ENCODE data around the gene EFTUD2. TPM values are rescaled to one million over a fixed set of nuclear protein-coding genes. Genes with fewer than 3 reads are reported as not detected.

EFTUD2 gene
- total and polyA plus RNA-seq, 2 of the 13 experiments (the other 11 are each of a cell fraction or from before 2014, with no cell fraction given): 111 to 137 TPM

DNA sequence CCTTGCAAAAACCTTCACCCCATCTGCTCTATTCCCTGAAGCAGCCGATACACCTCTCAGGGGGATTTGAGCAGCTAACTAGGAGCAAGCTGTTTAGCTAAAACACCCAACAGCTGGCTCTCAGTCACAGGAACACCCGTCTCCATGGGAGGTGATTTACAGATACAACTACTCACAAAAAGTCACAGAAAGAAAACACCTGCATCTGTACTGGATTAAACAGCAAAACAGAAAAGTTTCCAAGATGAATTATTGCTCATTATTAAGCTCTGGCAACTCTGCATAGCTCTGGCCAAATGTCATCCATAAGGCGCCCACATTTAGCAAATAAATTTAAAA is 91.5 kb downstream of the EFTUD2 start:
- CTCF ChIA-PET (ENCODE audit: low intra/inter-chr PET ratio, low total read pairs): no interaction called here
- FAIRE-seq (no peak), DNase-seq (ENCODE audit: low spot score) (no peak), ATAC-seq (no peak)
- no TSS peak for BruUV-seq (replicated peaks)
- no peaks in the 10 kb centered on the region for H4K20me1 ChIP-seq (ENCODE audit: insufficient read depth, low read length)
- TF ChIP-seq CREB1 (IDR thresholded peaks at IDR 0.05) (no peak), CREB1 (CRISPR knock-in tag; IDR thresholded peaks at IDR 0.05) (no peak), MAFG (CRISPR knock-in tag; IDR thresholded peaks at IDR 0.05) (no peak), RXRA (CRISPR knock-in tag; IDR thresholded peaks at IDR 0.05) (no peak), ARNT (IDR thresholded peaks at IDR 0.05) (no peak), TCF7L2 (IDR thresholded peaks at IDR 0.05; ENCODE audit: low read depth, low read length) (no peak), KLF16 (CRISPR knock-in tag; IDR thresholded peaks at IDR 0.05) (no peak), PRDM10 (CRISPR knock-in tag; IDR thresholded peaks at IDR 0.05; ENCODE audit: low read depth) (no peak), ZBTB7B (CRISPR knock-in tag; IDR thresholded peaks at IDR 0.05) (no peak)
- H3K9ac ChIP-seq (ENCODE audit: insufficient read depth, low read depth, low read length): no peak overlapping the region
- H3K27ac ChIP-seq (ENCODE audit: extremely low read length, insufficient read depth, low read length): no peak overlapping the region
- WGBS (ENCODE audit: low lambda C conversion rate): 65% methylated on average over 3 of the region's 3 CpGs
- no peak overlapping the region for H3K4me3 ChIP-seq (replicated peaks in 1 of 3; ENCODE audit: insufficient read depth in 1 of 3, low read depth in 2 of 3, low read length in 3 of 3)
- H2AFZ ChIP-seq (ENCODE audit: low read length): no peak overlapping the region
- intact Hi-C loops (cut with micrococcal nuclease; ENCODE audit: unreplicated experiment): no loop called here
- POLR2A ChIA-PET: no interaction called here
- H3K79me2 ChIP-seq (ENCODE audit: insufficient read depth, low read length): no peaks in the 10 kb centered on the region
- peaks cover 0 to 1% of the 10 kb centered on the region in 2 experiments; a peak in 3 of 5 replicates for H3K36me3 ChIP-seq (replicated peaks in 1 of 2; ENCODE audit: control insufficient read depth in 1 of 2, insufficient read depth in 2 of 2, low read length in 2 of 2)
- in situ Hi-C loops (cut with HindIII; ENCODE audit: extremely low pct_ligation_motif_present, low pct_unique_long_range_greater_than_20kb): no loop called here
- H3K9me3 ChIP-seq (ENCODE audit: low read length): no peaks in the 10 kb centered on the region
- 0 out of 5 replicates have a peak, but pooled peaks cover 0 to under 1% of the 10 kb centered on the region in 2 experiments for H3K27me3 ChIP-seq (ENCODE audit: control insufficient read depth in 1 of 2, insufficient read depth in 2 of 2, low read length in 2 of 2)
- no peaks in the 10 kb centered on the region for H3K4me1 ChIP-seq (ENCODE audit: insufficient read depth, low read length)
- no peak overlapping the region for H3K4me2 ChIP-seq (ENCODE audit: low read depth, low read length)
